NCI-H146 treated with DMSO at 0.1 percent for 48 hours (cell line): ENCODE measurements around the gene PI4KA.
"Not testable (repeated sequence)": the region's sequence is repeated elsewhere in the genome, so short reads cannot be mapped to it uniquely, and the experiment has no call there.

Experiments
- DNase-seq: peaks from one replicate; lab custom pipeline; 2025; ENCODE audit not compliant: unreplicated experiment; lab: John Stamatoyannopoulos, UW

Gene PI4KA

DNA sequence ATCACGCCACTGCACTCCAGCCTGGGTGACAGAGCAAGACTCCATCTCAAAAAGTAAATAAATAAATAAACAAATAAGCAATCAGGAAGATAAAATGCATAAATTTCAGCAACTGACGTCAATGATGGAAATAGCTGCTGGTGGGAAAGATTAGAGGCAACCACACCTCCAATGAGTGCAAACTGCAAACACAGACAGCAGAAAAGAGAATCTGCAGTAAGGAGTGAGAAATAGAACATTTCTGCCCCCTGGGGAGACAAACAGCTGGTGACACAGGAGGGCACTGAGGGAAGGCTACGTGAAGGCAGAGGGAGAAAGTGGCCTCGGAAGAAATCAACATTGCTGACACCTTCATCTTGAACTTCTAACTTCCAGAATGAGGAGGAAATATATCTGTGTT, 6.5 kb downstream of the PI4KA start:
- no peak for DNase-seq

DNA sequence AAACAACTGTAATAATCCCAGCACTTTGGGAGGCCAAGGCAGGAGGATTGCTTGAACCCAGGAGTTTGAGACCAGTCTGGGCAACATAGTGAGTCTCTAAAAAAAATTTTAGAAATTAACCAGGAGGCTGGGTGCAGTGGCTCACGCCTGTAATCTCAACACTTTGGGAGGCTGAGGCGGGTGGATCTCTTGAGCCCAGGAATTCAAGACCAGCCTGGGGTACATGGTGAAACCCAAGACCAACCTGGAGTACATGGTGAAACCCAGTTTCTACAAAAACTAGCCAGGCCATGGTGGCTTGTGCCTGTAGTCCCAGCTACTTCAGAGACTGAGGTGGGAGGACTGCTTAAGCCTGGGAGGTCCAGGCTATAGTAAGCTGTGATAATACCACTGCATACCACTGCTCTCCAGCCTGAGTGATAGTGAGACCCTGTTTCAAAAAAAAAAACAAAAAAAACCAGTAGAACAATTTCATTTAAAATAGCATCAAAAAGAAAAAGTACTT, 11.2 kb downstream of the PI4KA start:
- no peak for DNase-seq

DNA sequence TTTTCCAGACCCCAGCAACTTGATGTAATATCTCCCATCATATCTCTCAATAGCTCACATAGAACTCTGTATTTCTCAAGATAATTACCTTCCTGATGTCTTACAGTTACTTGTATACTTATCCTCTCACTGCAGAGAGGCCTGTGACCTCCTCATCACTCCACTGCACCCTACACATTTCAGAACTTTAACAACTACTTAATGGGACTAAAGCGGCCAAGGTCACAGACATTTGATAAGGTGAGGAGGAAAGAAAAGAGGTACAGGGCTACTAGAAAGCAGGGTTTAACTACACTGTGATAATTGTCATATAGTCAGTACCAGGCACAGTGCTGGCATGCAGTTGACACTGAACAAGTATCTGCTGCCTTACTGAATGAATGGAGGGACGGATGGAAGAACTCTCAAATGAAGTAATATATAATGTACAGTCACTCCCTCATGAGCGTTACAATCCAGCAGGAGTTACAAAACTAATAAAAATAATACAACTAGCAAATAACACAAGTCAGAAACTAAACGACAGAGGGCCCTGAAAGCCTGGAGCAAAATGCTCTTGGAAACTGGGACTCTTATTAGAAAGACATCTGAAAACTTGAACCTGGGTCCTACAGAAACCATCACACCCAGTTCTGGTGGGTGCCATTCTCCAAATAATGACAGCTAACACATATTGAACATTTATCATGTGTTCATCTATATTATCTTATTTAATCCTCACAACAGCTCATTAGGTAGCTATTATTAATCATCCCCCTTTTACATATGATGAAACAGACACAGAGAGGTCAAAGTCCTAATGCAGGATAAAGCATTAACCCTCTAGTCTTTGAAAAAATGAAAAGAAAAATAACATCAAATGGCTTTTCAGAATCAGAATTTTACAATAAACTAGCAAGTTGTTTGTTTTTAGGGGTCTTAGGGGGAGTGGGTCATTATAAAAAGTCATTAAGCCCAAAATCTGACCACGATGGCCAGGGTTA, 14.3 kb downstream of the PI4KA start:
- no peak for DNase-seq

DNA sequence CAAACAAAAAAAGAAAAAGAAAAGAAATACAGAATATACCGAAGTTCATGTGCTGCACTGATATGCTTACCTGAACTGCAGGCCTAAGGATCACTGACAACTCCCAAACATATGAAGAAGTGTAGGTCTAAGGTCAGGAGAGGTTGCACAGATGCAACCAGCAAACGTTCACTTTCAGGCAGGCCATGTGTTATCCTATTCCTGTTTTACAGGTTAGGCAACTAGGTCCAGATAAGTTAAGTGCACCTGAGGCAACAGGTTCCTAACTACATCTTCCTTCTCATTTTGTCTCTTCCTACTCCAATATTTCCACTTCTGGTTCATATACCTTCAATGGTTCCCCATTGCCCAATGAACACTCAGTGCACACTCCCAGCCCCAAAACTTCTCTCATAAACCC, 15.1 kb downstream of the PI4KA start:
- DNase-seq = no peak

DNA sequence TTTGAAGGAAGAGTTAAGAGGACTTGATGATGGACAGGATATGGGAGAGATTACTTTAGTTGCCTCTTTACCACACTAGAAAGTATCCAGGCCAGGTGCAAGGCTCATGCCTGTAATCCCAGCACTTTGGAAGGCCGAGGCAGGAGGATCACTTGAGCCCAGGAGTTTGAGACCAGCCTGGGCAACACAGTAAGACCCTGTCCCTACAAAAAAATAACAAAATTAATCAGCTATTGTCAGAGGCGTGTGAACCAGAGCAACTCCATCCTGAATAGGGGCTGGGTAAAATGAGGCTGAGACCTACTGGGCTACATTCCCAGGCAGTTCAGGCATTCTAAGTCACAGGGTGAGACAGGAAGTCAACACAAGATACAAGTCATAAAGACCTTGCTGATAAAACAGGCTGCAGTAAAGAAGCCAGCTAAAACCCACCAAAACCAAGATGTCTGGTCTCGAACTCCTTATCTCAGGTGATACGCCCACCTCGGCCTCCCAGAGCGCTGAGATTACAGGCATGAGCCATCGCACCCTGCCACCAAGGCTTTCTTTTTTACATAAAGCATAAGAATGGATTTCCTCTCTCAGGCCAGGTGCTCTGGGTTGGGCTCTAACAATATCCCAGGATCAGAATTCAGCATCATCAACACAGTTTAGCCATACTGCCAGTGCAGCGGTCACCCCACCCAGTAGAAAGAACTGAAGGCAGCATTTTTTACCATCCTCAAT, 17.8 kb downstream of the PI4KA start:
- no peak for DNase-seq

DNA sequence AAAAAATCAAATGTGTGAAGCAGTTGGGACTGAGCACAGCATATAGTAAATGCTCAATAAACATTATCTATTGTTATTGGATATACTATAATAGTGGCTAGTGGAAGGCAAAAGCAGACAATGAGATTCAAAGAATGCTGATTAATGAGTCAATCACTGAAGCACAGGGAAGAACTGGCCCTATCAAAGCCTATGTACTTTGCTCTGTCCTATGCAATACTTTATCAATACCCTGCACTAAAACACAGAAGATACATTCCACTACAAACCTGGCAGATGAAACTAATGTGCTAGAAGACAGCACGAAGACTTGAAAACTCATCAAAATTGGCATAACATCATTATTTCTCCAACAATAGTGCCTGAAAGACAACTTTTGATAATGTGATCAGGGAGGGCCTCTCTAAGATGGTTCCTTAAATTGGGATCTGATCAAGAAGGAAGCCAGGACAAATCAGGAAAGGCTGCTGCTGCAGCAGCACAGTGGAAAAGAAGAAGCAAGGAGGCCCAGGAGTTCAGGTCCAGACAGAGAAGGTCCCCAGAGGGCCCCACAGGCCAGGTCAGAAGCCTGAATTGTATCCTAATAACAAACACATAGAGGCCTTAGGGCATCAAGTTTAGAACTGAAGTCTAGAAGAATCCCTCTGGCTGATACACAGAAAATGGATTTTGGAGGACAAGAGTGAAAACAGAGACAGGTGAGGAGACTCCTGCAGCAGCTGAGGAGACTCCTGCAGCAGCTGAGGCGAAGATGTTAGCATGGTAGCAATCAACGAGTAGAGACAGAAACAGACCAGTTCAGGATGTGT, 18.6 kb downstream of the PI4KA start:
- no peak for DNase-seq

DNA sequence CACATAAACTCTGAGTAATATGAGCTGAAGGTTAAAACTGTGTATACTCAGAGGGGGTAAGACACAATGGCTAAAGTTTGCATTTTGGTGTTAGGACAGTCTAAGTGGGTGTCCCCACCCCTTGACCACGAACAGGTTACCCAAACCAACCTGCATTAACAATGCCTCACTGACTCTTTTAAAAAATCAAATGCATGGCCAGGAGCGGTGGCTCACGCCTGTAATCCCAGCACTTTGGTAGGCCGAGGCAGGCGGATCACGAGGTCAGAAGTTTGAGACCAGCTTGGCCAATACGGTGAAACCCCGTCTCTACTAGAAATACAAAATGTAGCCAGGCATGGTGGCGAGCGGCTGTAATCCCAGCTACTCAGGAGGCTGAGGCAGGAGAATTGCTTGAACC, 19.3 kb downstream of the PI4KA start:
- DNase-seq = not testable (repeated sequence)

DNA sequence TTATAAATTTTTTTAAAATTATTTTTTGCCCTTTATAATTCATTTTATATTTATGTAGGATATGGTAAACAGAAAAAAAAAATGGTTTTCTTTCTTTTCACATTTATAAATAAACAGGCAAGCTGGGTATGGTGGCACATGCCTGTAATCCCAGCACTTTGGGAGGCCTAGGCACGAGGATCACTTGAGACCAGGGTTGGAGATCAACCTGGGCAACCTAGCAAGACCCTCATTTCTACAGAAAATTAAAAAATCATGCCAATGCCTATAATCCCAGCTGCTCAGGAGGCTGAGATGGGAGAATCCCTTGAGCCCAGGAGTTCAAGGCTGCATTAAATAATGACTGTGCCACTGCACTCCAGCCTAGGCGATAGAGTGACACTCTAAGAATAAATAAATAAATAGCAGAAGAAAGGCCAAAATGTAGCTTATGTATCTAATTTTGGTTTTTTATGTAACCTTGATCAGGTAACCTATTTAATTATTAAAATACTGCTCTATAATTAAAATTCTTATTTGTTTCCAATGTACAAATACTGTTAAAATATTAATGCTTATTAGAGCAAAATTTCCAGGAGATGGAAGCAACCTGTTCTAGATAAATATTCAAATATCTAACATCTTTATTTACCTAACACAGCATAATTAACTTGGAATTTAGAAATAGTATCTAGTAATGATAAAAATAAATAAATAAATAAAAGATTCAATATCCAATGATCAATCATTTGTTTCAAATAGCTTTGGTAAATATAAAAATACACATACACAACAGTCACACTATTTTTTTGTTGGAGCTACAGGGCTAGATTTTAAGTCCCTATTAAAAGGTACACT, 21.4 kb downstream of the PI4KA start:
- no peak for DNase-seq

DNA sequence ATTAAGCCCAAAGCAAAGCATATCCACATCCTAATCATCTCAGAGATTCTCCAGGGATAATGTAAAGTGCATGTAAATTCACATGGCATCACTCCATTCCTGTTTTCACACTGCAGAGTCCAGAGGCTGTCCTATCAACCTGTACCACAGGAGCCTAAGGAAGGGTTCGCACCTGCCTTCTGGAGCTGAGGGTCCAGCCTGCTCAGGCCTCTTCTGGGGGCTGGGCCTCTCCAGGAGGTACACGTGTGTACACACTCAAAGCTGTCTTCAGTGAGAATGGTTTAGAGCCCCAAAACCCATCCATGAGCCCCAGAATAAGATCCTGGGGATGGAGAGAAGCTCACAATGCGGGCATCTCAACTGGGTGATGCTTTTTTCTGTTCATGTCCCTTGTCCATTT, 23.9 kb downstream of the PI4KA start:
- DNase-seq = no peak

DNA sequence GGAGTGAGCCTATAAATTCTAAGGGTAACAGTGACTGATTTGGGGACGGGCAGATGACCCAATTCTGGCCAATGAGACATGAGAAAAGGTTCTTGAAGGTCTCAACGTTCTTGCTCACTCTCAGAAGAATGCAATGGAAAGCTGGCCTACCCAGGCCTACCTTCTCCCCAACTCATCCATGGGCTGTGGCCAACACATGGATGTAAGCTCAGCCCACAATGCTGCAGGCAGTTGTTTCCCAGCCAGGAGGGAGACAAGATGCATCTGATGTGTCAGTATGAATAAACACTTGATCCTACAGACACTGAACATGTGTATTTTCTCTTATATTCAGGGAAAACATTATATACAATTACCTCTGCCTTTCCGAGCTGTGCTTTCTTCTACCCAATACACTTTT, 24.4 kb downstream of the PI4KA start:
- DNase-seq = no peak

DNA sequence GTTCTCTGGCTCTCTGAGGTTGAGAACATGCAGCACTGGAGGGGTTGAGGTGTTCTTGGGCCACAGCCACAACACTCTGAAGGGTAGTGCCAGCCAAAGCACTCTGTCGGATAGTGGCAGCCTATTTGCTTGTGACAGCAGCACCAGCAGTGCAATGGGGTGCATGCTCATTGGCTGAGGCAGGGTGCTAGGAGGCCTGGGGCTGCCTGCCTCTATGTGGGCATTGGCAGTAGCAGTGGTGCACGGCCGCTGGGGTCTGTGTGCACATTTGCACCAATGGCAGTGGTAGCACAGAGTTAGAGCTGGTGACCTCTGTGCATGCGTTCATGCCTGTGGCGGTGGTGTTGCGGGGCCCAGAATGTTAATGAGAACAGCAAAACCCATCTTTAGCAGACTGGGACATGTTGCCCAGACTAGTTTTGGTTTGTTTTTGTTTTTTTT, 25.4 kb downstream of the PI4KA start:
- DNase-seq = no peak

DNA sequence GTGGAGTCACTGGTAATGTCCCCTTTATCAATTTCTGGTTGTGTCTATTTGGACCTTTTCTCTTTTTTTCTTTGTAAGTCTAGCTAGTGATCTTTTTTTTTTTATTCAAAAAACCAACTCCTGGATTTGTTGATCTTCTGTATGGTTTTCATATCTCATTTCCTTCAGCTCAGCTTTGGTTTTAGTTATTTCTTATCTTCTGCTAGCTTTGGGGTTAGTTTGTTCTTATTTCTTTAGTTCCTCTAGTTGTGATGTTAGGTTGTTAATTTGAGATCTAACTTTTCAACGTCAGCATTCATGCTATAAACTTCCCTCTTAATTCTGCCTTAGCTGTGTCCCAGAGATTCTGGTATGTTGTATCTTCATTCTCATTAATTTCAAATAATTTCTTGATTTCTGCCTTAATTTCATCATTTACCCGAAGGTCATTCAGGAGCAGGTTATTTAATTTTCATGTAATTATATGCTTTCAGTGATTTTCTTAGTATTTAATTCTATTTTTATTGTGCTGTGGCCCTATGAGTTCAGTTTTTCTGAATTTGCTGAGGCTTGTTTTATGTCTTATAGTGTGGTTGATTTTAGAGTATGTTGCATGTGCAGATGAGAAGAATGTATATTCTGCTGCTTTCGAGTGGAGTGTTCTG, 29.0 kb downstream of the PI4KA start:
- no peak for DNase-seq

DNA sequence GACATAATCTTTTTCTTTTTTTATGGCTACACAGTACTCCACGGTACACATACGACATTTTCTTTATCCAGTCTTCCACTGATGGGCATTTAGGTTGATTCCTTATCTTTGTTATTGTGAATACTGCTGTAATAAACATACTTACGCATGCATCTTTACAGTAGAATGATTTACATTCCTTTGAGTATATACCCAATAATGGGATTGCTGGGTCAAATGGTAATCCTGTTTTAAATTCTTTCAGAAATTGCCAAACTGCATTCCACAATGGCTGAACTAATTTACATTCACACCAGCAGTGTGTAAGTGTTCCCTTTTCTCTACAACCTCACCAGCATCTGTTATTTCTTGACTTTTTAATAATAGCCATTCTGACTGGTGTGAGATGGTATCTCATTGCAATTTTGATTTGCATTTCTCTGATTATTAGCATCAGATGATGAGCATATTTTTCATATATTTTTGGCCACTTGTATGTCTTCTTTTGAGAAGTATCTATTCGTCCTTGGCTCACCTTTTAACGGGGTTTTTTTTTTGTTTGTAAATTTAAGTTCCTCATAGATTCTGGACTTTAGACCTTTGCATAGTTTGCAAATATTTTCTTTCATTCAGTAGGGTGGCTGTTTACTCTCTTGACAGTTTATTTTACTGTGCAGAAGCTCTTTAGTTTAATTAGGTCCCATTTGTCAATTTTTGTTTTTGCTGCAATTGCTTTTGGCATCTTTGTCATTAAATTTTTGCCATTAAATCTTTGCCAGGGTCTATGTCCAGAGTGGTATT, 32.0 kb downstream of the PI4KA start:
- not testable (repeated sequence) for DNase-seq

DNA sequence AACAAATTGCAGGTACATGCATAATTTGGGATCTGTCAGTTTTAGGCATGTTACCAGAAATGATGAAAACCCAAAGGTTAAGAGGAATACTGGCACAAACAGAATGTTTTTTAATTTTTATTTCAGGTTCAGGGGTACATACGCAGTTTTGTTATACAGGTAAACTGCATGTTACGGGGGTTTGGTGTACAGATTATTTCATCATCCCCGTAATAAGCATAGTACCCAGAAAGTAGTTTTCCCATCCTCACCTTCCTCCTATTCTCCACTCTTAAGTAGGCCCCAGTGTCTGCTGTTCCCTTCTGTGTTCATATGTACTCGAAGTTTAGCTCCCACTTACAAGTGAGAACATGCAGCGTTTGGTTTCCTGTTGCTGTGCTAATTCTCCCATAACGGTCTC, 33.0 kb downstream of the PI4KA start:
- DNase-seq = no peak

DNA sequence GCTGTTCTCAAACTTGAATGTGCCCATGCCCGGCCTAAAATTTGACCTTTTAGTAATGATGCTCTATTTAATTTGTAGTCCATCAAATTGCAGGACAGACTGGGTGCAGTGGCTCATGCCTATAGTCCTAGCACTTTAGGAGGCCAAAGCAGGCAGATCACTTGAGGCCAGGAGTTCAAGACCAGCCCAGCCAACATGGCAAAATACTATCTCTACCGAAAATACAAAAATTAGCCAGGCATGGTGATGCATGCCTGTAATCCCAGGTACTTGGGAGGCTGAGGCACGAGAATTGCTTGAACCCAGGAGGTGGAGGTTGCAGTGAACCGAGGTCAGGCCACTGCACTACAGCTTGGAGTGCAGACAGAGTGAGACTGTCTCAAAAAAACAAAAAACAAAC, 33.4 kb downstream of the PI4KA start:
- not testable (repeated sequence) for DNase-seq

DNA sequence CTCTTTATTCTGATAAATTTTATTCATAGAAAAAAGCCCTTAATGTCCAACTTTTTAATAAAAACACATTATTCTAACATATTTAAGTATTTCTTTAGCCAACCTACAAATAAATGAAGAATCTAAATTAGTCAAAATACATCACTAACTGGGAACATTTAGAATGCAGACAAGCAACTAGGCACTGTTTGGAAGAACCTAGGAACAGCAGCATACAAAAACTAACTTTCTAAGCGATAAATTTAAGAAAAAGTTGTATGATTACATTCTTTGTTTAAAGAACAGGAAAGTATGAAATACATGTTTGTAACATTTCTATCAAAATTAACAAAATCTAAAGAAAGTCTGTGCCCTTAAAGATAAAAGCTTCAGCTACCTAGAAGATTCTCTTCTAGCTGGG, 35.3 kb downstream of the PI4KA start:
- DNase-seq = no peak

DNA sequence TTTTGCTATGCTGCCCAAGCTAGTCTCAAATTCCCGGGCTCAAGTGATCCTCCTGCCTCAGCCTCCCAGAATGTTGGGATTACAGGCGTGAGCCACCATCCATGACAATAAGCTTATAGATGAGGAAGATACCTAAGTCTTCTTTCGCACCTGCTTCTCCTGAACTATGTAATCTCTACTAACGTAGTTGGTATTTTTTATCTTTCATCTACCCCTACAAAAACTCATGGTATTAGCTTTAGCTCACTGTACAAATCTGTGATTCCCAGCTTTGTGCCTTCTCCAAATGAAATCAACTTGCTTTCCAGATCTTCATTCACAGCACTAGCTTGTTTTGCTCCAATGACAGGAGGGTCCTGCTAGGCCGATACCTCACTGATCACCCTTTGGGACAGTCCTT, 36.4 kb downstream of the PI4KA start:
- DNase-seq = no peak

DNA sequence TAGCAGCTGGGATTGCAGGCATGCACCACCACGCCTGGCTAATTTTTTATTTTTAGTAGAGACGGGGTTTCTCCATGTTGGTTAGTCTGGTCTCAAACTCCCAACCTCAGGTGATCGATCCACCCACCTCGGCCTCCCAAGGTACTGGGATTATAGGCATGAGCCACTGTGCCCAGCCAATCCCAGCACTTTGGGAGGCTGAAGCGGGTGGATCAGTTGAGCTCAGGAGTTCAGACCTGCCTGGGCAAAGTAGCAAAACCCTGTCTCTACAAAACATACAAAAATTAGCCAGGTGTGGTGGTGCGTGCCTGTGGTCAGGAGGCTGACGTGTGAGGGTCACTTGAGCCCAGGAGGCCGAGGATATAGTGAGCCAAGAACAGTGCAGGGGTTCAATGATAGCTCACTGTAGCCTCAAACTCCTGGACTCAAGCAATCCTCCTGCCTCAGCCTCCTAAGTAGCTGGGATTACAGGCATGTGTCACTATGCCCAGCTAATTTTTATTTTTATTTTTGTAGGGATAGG, 36.8 kb downstream of the PI4KA start:
- not testable (repeated sequence) for DNase-seq

DNA sequence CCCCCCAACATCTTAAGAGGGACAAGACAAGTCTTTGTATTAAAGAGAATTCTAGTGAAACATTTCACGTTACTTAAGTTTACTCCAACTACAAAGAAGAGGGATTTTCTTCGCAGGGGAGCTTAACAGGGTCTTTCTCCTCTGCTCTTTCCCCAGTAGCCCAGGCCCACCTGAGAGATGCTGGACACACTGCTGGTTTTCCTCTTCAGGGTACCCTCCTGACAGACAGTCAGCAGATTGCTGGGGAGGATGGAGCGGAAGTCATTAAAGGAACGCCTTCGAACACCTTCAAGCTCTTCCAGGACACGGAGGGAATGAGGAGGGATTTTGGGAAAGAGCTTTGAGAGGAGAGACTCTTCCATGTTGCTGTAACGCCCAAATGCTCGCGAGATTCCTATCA, 39.1 kb downstream of the PI4KA start:
- DNase-seq = no peak
